Endothelial cell of umbilical vein (primary cell): ENCODE measurements around the gene KRT37. TPM values are rescaled to one million over a fixed set of nuclear protein-coding genes. Genes with fewer than 3 reads are reported as not detected.

Source experiments
- BruUV-seq: library from RNA; stranded (reverse); fragments of 400-500 nt; replicated peaks from 2 replicates; lab custom pipeline; 2021; lab: Mats Ljungman, UMichigan
- CTCF ChIA-PET: fragments of 300-600, 350-600 bp; sonication (Branson Sonifier 250); formaldehyde crosslinking; loops from one replicate; lab custom pipeline; 2021; ENCODE audit warnings: antibody characterized with exemption, inconsistent platforms; lab: Charles Lee
- POLR2A ChIA-PET: fragments of 300-600, 350-600 bp; sonication (Branson Sonifier 250); formaldehyde crosslinking; loops from one replicate; lab custom pipeline; 2021; ENCODE audit warnings: antibody characterized with exemption, inconsistent platforms; lab: Charles Lee
- DNase-seq: peaks from one replicate; pipeline ENCODE4 v3.0.0-alpha.2; 2011; ENCODE audit warnings: low read depth, low spot score
- FAIRE-seq: peaks from 2 replicates; lab custom pipeline; 2011; peaks lifted over from hg19 to GRCh38; lab: Jason Lieb, UNC
- H2AFZ ChIP-seq: 2 replicates; pipeline ENCODE4 v1.6.0; 2012; ENCODE audit warnings: low read depth, low read length, control low read depth, inconsistent platforms
- H3K27ac ChIP-seq: 2 replicates; pipeline ENCODE4 v1.5.1; 2011; ENCODE audit warnings: low read depth, mild to moderate bottlenecking, control low read depth, low read length, moderate library complexity; ENCODE audit not compliant: insufficient read depth
- H3K27me3 ChIP-seq, 2 experiments: 2 replicates each; pipeline versions ENCODE4 v1.6.0 to v1.6.1; 2011; ENCODE audit warnings: low read length in 2 of 2, mixed read lengths in 1 of 2; ENCODE audit not compliant: control insufficient read depth in 2 of 2, insufficient read depth in 2 of 2
- H3K36me3 ChIP-seq, 2 experiments: 2 replicates in 1 of 2; 3 replicates in 1 of 2; pipeline ENCODE4 v1.5.1; 2011; ENCODE audit warnings: low read length in 2 of 2, mild to moderate bottlenecking in 1 of 2, moderate library complexity in 1 of 2; ENCODE audit not compliant: control insufficient read depth in 2 of 2, insufficient read depth in 2 of 2; ENCODE audit errors: extremely low read depth in 1 of 2
- H3K4me1 ChIP-seq: 3 replicates; pipeline ENCODE4 v1.5.1; 2011; ENCODE audit warnings: mild to moderate bottlenecking, low read length; ENCODE audit not compliant: control insufficient read depth, insufficient read depth; ENCODE audit errors: extremely low read depth
- H3K4me2 ChIP-seq: 2 replicates; pipeline ENCODE4 v1.6.1; 2011; ENCODE audit warnings: low read length, control low read depth, mixed read lengths; ENCODE audit not compliant: insufficient read depth
- H3K4me3 ChIP-seq, 3 experiments: fragments of 200-600 bp in 1 of 3; sonication (generic), shearing (Covaris generic) in 1 of 3; replicated peaks in 1 of 3; 2 replicates each; pipeline ENCODE4 v1.5.1; 2011 to 2016; ENCODE audit warnings: control low read depth in 3 of 3, low read length in 3 of 3, mild to moderate bottlenecking in 2 of 3, inconsistent platforms in 1 of 3, low read depth in 1 of 3, moderate library complexity in 1 of 3; ENCODE audit not compliant: insufficient read depth in 1 of 3
- H3K79me2 ChIP-seq: 2 replicates; pipeline ENCODE4 v1.6.0; 2012; ENCODE audit warnings: low read length, inconsistent platforms; ENCODE audit not compliant: control insufficient read depth, insufficient read depth
- H3K9ac ChIP-seq: replicated peaks from 2 replicates; pipeline ENCODE3; 2011; ENCODE audit warnings: low read length, control low read depth; ENCODE audit not compliant: insufficient read depth; ENCODE audit errors: extremely low read depth
- H3K9me1 ChIP-seq: replicated peaks from 3 replicates; pipeline ENCODE4 v1.6.0; 2011; ENCODE audit warnings: mild to moderate bottlenecking, low read length; ENCODE audit not compliant: control insufficient read depth, insufficient read depth; ENCODE audit errors: extremely low read depth
- H3K9me3 ChIP-seq: replicated peaks from 2 replicates; pipeline ENCODE4 v1.5.1; 2012; ENCODE audit warnings: low read length, inconsistent platforms; ENCODE audit not compliant: control insufficient read depth, insufficient read depth
- H4K20me1 ChIP-seq: replicated peaks from 2 replicates; pipeline ENCODE3; 2011; ENCODE audit warnings: mild to moderate bottlenecking, low read length; ENCODE audit not compliant: control insufficient read depth, insufficient read depth; ENCODE audit errors: extremely low read depth
- CTCF ChIP-seq, 2 donors: IDR thresholded peaks; 1 replicate in 1 of 2; 2 replicates in 1 of 2; pipeline ENCODE4 v1.5.1; 2011; ENCODE audit warnings: low read length in 2 of 2, mild to moderate bottlenecking in 2 of 2, moderate library complexity in 2 of 2, control low read depth in 1 of 2, inconsistent platforms in 1 of 2, low read depth in 1 of 2; ENCODE audit not compliant: insufficient read depth in 1 of 2; ENCODE audit errors: extremely low read depth in 1 of 2
- EZH2 ChIP-seq: IDR thresholded peaks from 2 replicates; pipeline ENCODE4 v1.6.1; 2012; ENCODE audit warnings: borderline replicate concordance, low read depth, mild to moderate bottlenecking, moderate library complexity, low read length, inconsistent platforms; ENCODE audit not compliant: severe bottlenecking
- FOS ChIP-seq: IDR thresholded peaks from 2 replicates; pipeline ENCODE4 v1.6.1; 2011; ENCODE audit warnings: mild to moderate bottlenecking, low read length, moderate library complexity, borderline replicate concordance; ENCODE audit not compliant: insufficient read depth
- GATA2 ChIP-seq: IDR thresholded peaks from 2 replicates; pipeline ENCODE4 v1.7.0; 2011; ENCODE audit warnings: low read depth, mild to moderate bottlenecking, moderate library complexity, mixed read lengths, low read length; ENCODE audit not compliant: insufficient read length, insufficient read depth
- JUN ChIP-seq: IDR thresholded peaks from 2 replicates; pipeline ENCODE4 v1.6.1; 2011; ENCODE audit warnings: borderline replicate concordance, low read depth; ENCODE audit not compliant: insufficient read length, insufficient read depth
- MAX ChIP-seq: IDR thresholded peaks from 2 replicates; pipeline ENCODE4 v1.6.1; 2011; ENCODE audit not compliant: insufficient read depth, insufficient read length
- MYC ChIP-seq: IDR thresholded peaks from one replicate; pipeline ENCODE4 v1.6.1; 2011; ENCODE audit warnings: mild to moderate bottlenecking, low read depth, low read length
- POLR2A ChIP-seq: IDR thresholded peaks from 2 replicates; pipeline ENCODE4 v1.6.1; 2012; ENCODE audit warnings: low read depth, mild to moderate bottlenecking, control low read depth, low read length
- POLR2AphosphoS5 ChIP-seq: IDR thresholded peaks from 2 replicates; pipeline ENCODE4 v1.6.1; 2012; ENCODE audit warnings: low read depth, mild to moderate bottlenecking, control low read depth, low read length, moderate library complexity; ENCODE audit not compliant: insufficient read depth
- dilution Hi-C: fragments of 300-500 bp; cut with MboI; formaldehyde crosslinking; loops from one replicate; pipeline ENCODE4 v1.15.0; 2019; ENCODE audit warnings: low sequenced_read_pairs; ENCODE audit not compliant: extremely low pct_ligation_motif_present
- intact Hi-C: fragments of 100-400 bp; cut with micrococcal nuclease; formaldehyde crosslinking; loops from one replicate; pipeline ENCODE4 v1.10.0; 2022
- polyA plus RNA-seq, 4 experiments: library from polyadenylated mRNA; depleted of rRNA in 3 of 4; stranded (reverse) in 3 of 4; unstranded in 1 of 4; fragments of >200 nt; gene quantifications; 2 replicates each; pipeline versions ENCODE4 v1.2.1 to v1.2.3, GENCODE V29; 2011 to 2012; ENCODE audit warnings: missing spikeins in 1 of 4
- total RNA-seq: library from RNA; stranded (reverse); gene quantifications from 2 replicates; pipeline ENCODE4 v1.2.3, GENCODE V29; 2021

Gene KRT37
- total and polyA plus RNA-seq, 2 donors (not counting 3 experiments of a cell fraction or from before 2014, with no cell fraction given) = not detected

- no peaks in the 10 kb centered on the region for H3K4me1 ChIP-seq
- FAIRE-seq (no peak), DNase-seq (no peak)
- no peaks in the 10 kb centered on the region for H3K79me2 ChIP-seq
- intact Hi-C loops = no loop called here
- dilution Hi-C loops = no loop called here
- H3K4me3 ChIP-seq = no peak overlapping the region
- no peak overlapping the region for H3K9ac ChIP-seq
- POLR2A ChIA-PET = no interaction called here
- CTCF ChIA-PET = interaction anchor here (1.2 to 1.5 kb wide), 2 partner anchors 12 to 109 kb away, joined by 3 to 4 read pairs; no protein-coding TSS in a partner anchor
- no peaks in the 10 kb centered on the region for H4K20me1 ChIP-seq
- H3K36me3 ChIP-seq = no peaks in the 10 kb centered on the region
- H3K9me1 ChIP-seq = no peaks in the 10 kb centered on the region
- no peak overlapping the region for H3K4me2 ChIP-seq
- no peak overlapping the region for H3K27ac ChIP-seq
- H3K9me3 ChIP-seq = no peaks in the 10 kb centered on the region
- peaks cover under 1 to 3% of the 10 kb centered on the region in 2 experiments for H3K27me3 ChIP-seq
- BruUV-seq = no TSS peak
- no peak for TF ChIP-seq CTCF (IDR thresholded peaks at IDR 0.05; ENCODE audit: extremely low read depth in 1 of 2, insufficient read depth in 1 of 2, low read depth in 1 of 2, low read length in 2 of 2)
- TF ChIP-seq JUN = no peak
- TF ChIP-seq POLR2A = no peak
- TF ChIP-seq MAX = no peak
- no peak for TF ChIP-seq POLR2AphosphoS5
- TF ChIP-seq EZH2 = no peak
- TF ChIP-seq GATA2 = no peak
- no peak for TF ChIP-seq MYC
- TF ChIP-seq FOS = no peak
- no peak overlapping the region for H2AFZ ChIP-seq
Measured at GRCh38 chr17:41439375-41439774, 15.0 kb upstream of the KRT37 start.
